GM06990 (cell line): Measurements from ENCODE around the gene ARHGEF38.

Source experiments
- DNase-seq: peaks from one replicate; pipeline ENCODE4 v3.0.0-alpha.2; 2011; ENCODE audit not compliant: insufficient read length; ENCODE audit errors: extremely low read depth
- H3K27me3 ChIP-seq: replicated peaks from 2 replicates; pipeline ENCODE4 v1.6.0; 2011; ENCODE audit warnings: low read length; ENCODE audit not compliant: control insufficient read depth, insufficient read depth
- H3K36me3 ChIP-seq: 2 replicates; pipeline ENCODE4 v1.5.1; 2011; ENCODE audit warnings: low read length; ENCODE audit not compliant: control insufficient read depth, insufficient read depth
- H3K4me3 ChIP-seq: replicated peaks from 2 replicates; pipeline ENCODE4 v1.5.1; 2011; ENCODE audit warnings: low read depth, mild to moderate bottlenecking, control low read depth, low read length
- TF ChIP-seq, protein P1 (sequence below): IDR thresholded peaks from 2 replicates; pipeline ENCODE4 v1.5.1; 2011; ENCODE audit warnings: low read length, control low read depth, mild to moderate bottlenecking, inconsistent platforms; ENCODE audit not compliant: insufficient read depth, poor library complexity, severe bottlenecking

Gene ARHGEF38

DNA sequence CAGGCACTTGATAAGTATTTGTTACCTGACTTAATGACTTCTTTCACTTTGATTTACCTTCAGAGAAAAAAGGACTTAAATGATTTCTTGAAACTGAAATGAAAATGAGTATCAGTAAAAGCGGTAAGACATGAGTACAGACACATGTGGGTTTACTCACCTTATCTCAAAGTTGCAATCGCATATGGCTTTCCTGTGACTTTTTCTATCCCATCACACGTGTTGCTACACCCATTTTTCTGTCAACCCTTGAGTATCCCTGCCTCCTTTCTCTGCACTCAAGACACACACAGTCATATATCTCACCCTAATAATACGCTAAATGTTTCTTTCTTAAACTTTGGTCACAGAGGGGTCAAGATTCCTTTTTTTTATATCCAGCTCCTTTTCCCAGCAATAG, 11.0 kb upstream of the ARHGEF38 start:
- no peaks in the 10 kb centered on the region for H3K27me3 ChIP-seq
- no peak for DNase-seq
- TF ChIP-seq, protein P1, sequence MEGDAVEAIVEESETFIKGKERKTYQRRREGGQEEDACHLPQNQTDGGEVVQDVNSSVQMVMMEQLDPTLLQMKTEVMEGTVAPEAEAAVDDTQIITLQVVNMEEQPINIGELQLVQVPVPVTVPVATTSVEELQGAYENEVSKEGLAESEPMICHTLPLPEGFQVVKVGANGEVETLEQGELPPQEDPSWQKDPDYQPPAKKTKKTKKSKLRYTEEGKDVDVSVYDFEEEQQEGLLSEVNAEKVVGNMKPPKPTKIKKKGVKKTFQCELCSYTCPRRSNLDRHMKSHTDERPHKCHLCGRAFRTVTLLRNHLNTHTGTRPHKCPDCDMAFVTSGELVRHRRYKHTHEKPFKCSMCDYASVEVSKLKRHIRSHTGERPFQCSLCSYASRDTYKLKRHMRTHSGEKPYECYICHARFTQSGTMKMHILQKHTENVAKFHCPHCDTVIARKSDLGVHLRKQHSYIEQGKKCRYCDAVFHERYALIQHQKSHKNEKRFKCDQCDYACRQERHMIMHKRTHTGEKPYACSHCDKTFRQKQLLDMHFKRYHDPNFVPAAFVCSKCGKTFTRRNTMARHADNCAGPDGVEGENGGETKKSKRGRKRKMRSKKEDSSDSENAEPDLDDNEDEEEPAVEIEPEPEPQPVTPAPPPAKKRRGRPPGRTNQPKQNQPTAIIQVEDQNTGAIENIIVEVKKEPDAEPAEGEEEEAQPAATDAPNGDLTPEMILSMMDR: no peak
- H3K36me3 ChIP-seq: no peaks in the 10 kb centered on the region
- no peak overlapping the region for H3K4me3 ChIP-seq

DNA sequence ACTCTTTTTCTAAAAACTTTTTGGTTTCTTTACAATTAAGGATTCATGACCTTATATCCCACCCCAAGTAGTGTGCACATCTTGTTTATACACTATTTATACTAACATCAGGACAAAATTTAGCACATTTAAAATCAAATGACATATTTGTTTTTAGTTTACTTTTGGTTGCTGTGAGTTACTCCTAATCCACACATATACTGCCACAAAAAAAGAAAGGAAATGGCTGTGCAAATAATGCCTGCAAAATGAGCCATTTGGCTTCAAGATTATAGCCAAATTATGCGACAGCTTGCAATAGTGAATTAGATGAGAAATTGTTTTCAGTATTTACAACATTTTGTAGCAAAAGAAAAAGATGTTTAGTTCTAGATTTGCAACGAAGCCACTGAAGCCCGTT, 10.4 kb upstream of the ARHGEF38 start:
- no peak for DNase-seq
- no peaks in the 10 kb centered on the region for H3K27me3 ChIP-seq

DNA sequence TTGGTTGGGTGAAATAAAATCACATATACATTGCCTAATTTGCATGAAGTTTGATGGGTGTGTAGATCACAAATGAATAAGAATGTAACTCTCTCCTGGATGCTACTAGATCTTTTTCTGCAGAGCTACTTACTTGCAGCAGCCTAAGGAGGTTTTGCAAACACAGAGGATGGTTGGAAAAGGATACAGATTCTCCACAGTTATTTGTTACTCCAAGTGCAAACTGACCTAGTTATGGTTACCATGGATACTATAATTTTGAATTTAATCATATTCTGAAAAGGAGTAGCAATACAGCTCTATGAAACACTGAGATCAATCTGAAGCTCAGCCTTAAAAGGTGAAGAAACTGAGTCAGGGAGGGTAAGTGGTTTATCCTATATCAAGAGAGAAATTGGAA, 9.1 kb upstream of the ARHGEF38 start:
- TF ChIP-seq, protein P1: no peak
- Histone ChIP-seq H3K27me3 (no peaks in the 10 kb centered on the region), H3K4me3 (no peak overlapping the region), H3K36me3 (no peaks in the 10 kb centered on the region)
- DNase-seq: no peak

More for the DNA sequence above, 10.4 kb upstream of the ARHGEF38 start:
- H3K4me3 ChIP-seq: no peak overlapping the region
- H3K36me3 ChIP-seq: no peaks in the 10 kb centered on the region
- TF ChIP-seq, protein P1: no peak

DNA sequence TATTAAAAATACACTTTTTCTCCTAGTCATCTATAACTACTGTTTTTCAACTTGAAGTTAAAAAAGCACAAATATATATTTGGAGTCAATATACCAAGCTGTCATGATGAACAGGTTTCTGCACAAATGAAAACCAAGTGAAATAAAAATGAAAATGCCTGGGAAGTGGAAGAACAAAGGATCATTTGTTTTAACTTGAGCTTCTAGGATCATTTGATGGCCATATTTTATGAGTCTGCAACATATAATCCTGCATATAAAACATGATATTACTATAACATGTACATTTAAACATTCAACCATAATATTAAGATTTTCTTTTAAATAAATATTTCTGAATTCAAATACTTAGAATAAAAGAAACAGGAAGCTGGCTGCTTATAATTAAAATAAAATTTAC, 8.5 kb upstream of the ARHGEF38 start:
- Histone ChIP-seq H3K4me3 (no peak overlapping the region), H3K36me3 (no peaks in the 10 kb centered on the region), H3K27me3 (no peaks in the 10 kb centered on the region)
- TF ChIP-seq, protein P1: no peak
- DNase-seq: no peak

DNA sequence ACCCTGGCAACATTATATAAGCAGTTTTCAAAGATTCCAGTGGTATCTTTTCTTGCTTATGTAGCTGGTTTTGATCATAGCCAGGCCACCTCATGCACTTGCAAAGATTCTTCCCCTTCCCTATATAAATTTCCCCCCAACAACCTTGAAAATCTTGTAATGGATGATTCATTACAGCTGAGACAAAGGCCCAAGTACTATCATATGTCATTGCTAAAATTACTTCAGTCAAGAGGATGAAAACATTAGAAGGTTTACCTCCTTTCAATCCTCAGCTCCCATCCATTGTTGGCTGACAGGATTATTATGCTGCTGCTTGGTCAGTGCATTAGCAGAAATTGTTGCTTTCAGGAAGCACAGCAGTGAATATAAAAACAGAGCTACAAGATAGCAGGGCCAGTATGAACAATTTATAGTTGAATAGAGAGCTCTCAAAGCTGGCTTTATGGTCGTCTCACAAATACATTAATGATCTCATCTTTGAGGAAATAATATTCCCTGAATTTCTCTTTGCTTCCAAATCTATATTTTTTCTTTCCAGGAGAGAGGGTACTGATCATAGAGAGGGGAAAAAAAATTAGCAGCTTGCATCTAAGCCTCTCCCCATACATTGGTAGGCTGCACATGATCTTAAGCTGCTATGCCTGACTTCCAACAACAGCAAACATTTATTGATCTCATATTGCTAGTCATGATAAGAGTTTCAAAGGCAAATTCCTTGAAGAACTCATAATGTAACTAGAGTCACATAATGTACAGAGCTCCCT, 7.7 kb upstream of the ARHGEF38 start:
- Histone ChIP-seq H3K36me3 (no peaks in the 10 kb centered on the region), H3K27me3 (no peaks in the 10 kb centered on the region), H3K4me3 (no peak overlapping the region)
- TF ChIP-seq, protein P1: no peak
- DNase-seq: no peak

DNA sequence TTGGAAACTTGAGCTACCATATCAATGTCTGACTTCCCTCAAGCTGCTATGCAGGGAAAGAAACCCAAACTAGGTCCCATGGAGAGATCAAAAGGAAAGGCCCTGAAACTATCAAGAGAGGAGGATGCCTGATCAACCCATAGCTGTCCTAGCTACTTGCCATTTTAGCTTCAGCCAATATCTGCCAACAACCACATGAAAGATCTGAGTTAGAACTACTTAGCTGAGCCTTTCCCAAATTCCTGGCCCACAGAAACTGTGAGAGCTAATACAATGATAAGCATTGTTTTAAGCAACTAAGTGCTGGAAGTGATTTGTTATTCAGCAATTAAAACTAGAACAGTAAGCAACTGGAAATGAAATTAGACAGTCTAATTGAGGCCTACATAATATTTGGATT, 6.3 kb upstream of the ARHGEF38 start:
- Histone ChIP-seq H3K4me3 (no peak overlapping the region), H3K36me3 (no peaks in the 10 kb centered on the region), H3K27me3 (no peaks in the 10 kb centered on the region)
- no peak for DNase-seq
- TF ChIP-seq, protein P1: no peak
